Activated CD8-positive, alpha-beta T cell treated with anti-CD3 and anti-CD28 coated beads for 36 hours (primary cell): ENCODE measurements around the gene RABGAP1L. TPM values are rescaled to one million over a fixed set of nuclear protein-coding genes. Genes with fewer than 3 reads are reported as not detected.

ENCODE experiments used
- ATAC-seq: fragments of 200-7000 bp; cut with Tn5 transposase; one replicate; pipeline ENCODE4 v1.10.0; 2021; ENCODE audit warnings: mild to moderate bottlenecking, moderate library complexity
- CTCF ChIA-PET: fragments of 350-600 bp; sonication (Branson Sonifier 250); formaldehyde crosslinking; loops from one replicate; lab custom pipeline; 2021; ENCODE audit warnings: antibody characterized with exemption; lab: Charles Lee
- POLR2A ChIA-PET: fragments of 350-600 bp; sonication (Branson Sonifier 250); formaldehyde crosslinking; loops from one replicate; lab custom pipeline; 2021; ENCODE audit warnings: antibody characterized with exemption; lab: Charles Lee
- DNase-seq: peaks from one replicate; pipeline ENCODE4 v3.0.0-alpha.2; 2020
- H3K27ac Mint-ChIP-seq: one replicate; pipeline ENCODE4 v1.8.0; 2021; ENCODE audit warnings: mild to moderate bottlenecking, mixed read lengths
- H3K27me3 Mint-ChIP-seq: one replicate; pipeline ENCODE4 v1.8.0; 2021; ENCODE audit warnings: mixed read lengths
- H3K36me3 Mint-ChIP-seq: one replicate; pipeline ENCODE4 v1.8.0; 2021; ENCODE audit warnings: low read depth, mixed read lengths
- H3K4me1 Mint-ChIP-seq: one replicate; pipeline ENCODE4 v1.8.0; 2021; ENCODE audit warnings: low read depth, mixed read lengths
- H3K4me3 Mint-ChIP-seq: one replicate; pipeline ENCODE4 v1.8.0; 2021; ENCODE audit warnings: mild to moderate bottlenecking, moderate library complexity, mixed read lengths
- H3K9me3 Mint-ChIP-seq: one replicate; pipeline ENCODE4 v1.8.0; 2021; ENCODE audit warnings: mixed read lengths
- intact Hi-C: fragments of 100-400 bp; cut with micrococcal nuclease; formaldehyde crosslinking; loops from one replicate; pipeline ENCODE4 v1.10.0; 2022
- total RNA-seq, 2 experiments: library from RNA; stranded (reverse); gene quantifications; one replicate each; pipeline ENCODE4 v1.2.3, GENCODE V29; 2021
- TF ChIP-seq, protein P1 (sequence below): fragments of 200-600 bp; IDR thresholded peaks from one replicate; pipeline ENCODE4 v1.8.0; 2022; ENCODE audit warnings: antibody characterized with exemption, mild to moderate bottlenecking

RABGAP1L gene
- total RNA-seq, 2 experiments from 2014 or later: 26.9 to 29.4 TPM

DNA sequence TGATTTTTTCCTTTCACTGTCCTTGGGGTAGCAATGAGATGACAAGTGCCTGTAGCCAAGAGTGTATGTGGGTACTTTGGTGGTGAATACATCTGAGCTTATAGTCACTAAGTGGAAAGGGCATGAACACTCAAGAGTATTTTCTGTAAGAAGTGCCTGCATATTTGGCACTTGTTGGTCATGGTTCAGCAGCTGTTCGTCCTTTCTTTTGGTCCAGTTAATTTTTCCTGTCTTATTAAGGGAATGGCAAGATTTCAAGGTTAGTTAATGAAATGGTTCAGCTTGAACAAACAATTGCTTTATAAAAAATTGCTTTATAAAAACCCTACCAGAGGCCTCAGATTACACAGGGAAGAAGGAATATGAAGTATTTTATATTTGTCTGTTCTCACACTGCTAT, 239.9 kb downstream of the RABGAP1L start:
- CTCF ChIA-PET: no interaction called here
- TF ChIP-seq, protein P1, sequence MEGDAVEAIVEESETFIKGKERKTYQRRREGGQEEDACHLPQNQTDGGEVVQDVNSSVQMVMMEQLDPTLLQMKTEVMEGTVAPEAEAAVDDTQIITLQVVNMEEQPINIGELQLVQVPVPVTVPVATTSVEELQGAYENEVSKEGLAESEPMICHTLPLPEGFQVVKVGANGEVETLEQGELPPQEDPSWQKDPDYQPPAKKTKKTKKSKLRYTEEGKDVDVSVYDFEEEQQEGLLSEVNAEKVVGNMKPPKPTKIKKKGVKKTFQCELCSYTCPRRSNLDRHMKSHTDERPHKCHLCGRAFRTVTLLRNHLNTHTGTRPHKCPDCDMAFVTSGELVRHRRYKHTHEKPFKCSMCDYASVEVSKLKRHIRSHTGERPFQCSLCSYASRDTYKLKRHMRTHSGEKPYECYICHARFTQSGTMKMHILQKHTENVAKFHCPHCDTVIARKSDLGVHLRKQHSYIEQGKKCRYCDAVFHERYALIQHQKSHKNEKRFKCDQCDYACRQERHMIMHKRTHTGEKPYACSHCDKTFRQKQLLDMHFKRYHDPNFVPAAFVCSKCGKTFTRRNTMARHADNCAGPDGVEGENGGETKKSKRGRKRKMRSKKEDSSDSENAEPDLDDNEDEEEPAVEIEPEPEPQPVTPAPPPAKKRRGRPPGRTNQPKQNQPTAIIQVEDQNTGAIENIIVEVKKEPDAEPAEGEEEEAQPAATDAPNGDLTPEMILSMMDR: no peak
- POLR2A ChIA-PET: no interaction called here
- no peak overlapping the region for H3K27ac Mint-ChIP-seq
- no peaks in the 10 kb centered on the region for H3K27me3 Mint-ChIP-seq
- DNase-seq (no peak), ATAC-seq (no peak)
- peaks cover 35% of the 10 kb centered on the region for H3K36me3 Mint-ChIP-seq
- no peak overlapping the region for H3K4me3 Mint-ChIP-seq
- intact Hi-C loops: no loop called here
- H3K4me1 Mint-ChIP-seq: peaks cover 11% of the 10 kb centered on the region
- peaks cover 2% of the 10 kb centered on the region for H3K9me3 Mint-ChIP-seq

DNA sequence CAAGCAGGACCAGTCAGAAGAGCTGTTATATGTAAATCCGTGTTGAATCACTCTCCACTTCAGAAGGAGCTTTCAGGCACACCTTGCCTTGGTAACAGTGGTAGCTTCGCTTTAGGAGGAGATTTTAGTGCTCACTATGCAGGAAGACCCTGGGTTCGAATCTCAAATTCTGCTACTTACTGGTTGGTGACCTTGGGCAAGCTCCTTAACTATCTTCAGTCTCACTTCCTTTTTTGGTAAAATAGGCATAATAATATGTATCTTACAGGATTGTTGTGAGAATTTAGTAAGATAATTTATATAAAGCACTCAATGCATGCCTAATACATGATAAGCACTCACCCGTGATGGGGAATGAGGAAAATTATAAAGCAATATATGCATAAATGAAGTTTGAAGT, 241.8 kb downstream of the RABGAP1L start:
- ChIA-PET CTCF (interaction anchor here (0.7 kb wide), 1 partner anchor 89 kb away, joined by 3 read pairs; no protein-coding TSS in a partner anchor), POLR2A (no interaction called here)
- intact Hi-C loops: no loop called here
- Mint-ChIP-seq H3K4me1 (peaks cover 11% of the 10 kb centered on the region), H3K9me3 (peaks cover 2% of the 10 kb centered on the region), H3K27ac (no peak overlapping the region), H3K4me3 (no peak overlapping the region), H3K27me3 (no peaks in the 10 kb centered on the region), H3K36me3 (peaks cover 28% of the 10 kb centered on the region)
- no peak for ATAC-seq
- TF ChIP-seq, protein P1: no peak
- DNase-seq: no peak

DNA sequence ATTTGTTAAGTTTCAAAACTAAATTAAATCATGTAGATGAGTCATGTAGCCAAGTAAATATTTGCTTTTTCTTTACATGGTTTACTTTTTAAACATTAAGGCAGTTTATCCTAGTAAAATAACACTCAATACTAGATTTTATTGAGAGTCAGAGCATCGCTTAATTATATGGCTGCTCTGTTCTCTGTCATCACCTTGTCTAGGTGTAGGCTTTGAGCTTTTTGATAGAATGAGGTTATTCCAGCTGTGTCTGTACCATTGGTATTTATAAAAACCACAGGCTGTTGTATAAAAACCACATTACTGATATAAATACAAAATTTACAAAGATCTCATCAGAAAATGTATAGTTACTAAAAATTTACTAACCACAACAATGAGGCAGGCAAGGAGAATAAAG, 245.9 kb downstream of the RABGAP1L start:
- CTCF ChIA-PET: no interaction called here
- POLR2A ChIA-PET: no interaction called here
- Mint-ChIP-seq H3K27ac (no peak overlapping the region), H3K4me3 (no peak overlapping the region), H3K9me3 (peaks cover 11% of the 10 kb centered on the region), H3K27me3 (no peaks in the 10 kb centered on the region), H3K4me1 (no peaks in the 10 kb centered on the region), H3K36me3 (peaks cover 15% of the 10 kb centered on the region)
- ATAC-seq: no peak
- TF ChIP-seq, protein P1: no peak
- intact Hi-C loops: no loop called here
- no peak for DNase-seq

DNA sequence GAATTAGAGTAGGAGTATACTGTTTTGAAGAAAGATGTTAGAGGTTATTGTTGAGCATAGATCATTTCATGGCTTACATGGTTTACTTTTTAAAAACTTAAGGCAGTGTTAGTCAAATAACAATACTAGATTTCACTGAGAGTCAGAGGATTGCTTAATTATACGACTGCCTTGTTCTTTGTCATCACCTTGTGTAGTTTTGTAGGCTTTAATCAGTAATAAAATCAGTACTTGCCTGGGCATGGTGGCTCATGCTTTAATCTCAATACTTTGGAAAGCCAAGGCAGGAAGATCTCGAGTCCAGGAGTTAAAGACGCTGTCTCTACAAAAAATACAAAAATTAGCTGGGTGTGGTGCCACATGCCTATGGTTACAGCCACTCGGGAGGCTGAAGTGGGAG, 247.1 kb downstream of the RABGAP1L start:
- intact Hi-C loops: no loop called here
- peaks cover 11% of the 10 kb centered on the region for H3K9me3 Mint-ChIP-seq
- TF ChIP-seq, protein P1: no peak
- peaks cover 13% of the 10 kb centered on the region for H3K36me3 Mint-ChIP-seq
- no peak for ATAC-seq
- H3K27me3 Mint-ChIP-seq: no peaks in the 10 kb centered on the region
- H3K4me3 Mint-ChIP-seq: no peak overlapping the region
- ChIA-PET CTCF (no interaction called here), POLR2A (no interaction called here)
- no peaks in the 10 kb centered on the region for H3K4me1 Mint-ChIP-seq
- no peak for DNase-seq
- no peak overlapping the region for H3K27ac Mint-ChIP-seq

DNA sequence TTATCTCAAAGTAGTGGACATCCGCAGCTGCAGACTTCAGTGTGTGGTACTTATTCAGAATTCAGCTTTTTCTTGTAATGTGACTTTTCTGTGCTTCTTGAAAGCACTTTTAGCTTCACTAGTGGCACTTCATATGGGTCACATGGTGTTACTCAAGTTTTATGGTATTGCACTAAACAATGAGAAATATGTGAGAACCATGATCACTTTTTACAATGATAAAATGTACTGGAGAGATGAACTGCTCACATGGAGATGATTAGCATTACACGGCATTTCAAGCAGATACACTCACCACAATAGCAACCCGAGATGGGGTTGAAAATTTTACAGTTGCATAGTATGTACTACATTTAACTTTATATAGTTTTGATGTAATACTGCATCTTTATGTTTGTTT, 248.3 kb downstream of the RABGAP1L start:
- no peak overlapping the region for H3K27ac Mint-ChIP-seq
- no peak overlapping the region for H3K4me3 Mint-ChIP-seq
- TF ChIP-seq, protein P1: no peak
- no peak for ATAC-seq
- no peaks in the 10 kb centered on the region for H3K4me1 Mint-ChIP-seq
- ChIA-PET POLR2A (no interaction called here), CTCF (no interaction called here)
- H3K9me3 Mint-ChIP-seq: peaks cover 11% of the 10 kb centered on the region
- peaks cover 14% of the 10 kb centered on the region for H3K36me3 Mint-ChIP-seq
- intact Hi-C loops: no loop called here
- no peak for DNase-seq
- no peaks in the 10 kb centered on the region for H3K27me3 Mint-ChIP-seq
